Lower lobe of right lung (tissue), 2 donors: Measurements from ENCODE around the gene TNS2. TPM values are rescaled to one million over a fixed set of nuclear protein-coding genes. Genes with fewer than 3 reads are reported as not detected.

ENCODE experiments used
- ATAC-seq, 2 donors: fragments of 200-7000 bp; cut with Tn5 transposase; one replicate each; pipeline ENCODE4 v1.9.1; 2020 to 2022; ENCODE audit warnings: mild to moderate bottlenecking in 2 of 2, moderate library complexity in 2 of 2
- DNase-seq: peaks from one replicate; pipeline ENCODE4 v3.0.0-alpha.2; 2020
- H3K27ac ChIP-seq: fragments of 200-600 bp; one replicate; pipeline ENCODE4 v1.8.0; 2022
- H3K27me3 ChIP-seq: fragments of 200-600 bp; one replicate; pipeline ENCODE4 v1.8.0; 2022; ENCODE audit warnings: low read depth
- H3K36me3 ChIP-seq: fragments of 200-600 bp; one replicate; pipeline ENCODE4 v1.8.0; 2022; ENCODE audit warnings: mild to moderate bottlenecking
- H3K4me1 ChIP-seq: fragments of 200-600 bp; one replicate; pipeline ENCODE4 v1.8.0; 2022
- H3K4me3 ChIP-seq: fragments of 200-600 bp; one replicate; pipeline ENCODE4 v1.8.0; 2022; ENCODE audit warnings: mild to moderate bottlenecking
- H3K9me3 ChIP-seq: fragments of 200-600 bp; one replicate; pipeline ENCODE4 v1.8.0; 2022
- CTCF ChIP-seq: fragments of 200-600 bp; IDR thresholded peaks from one replicate; pipeline ENCODE4 v1.8.0; 2022; ENCODE audit warnings: antibody characterized with exemption, mild to moderate bottlenecking
- intact Hi-C: fragments of 100-400 bp; cut with DNase I; formaldehyde crosslinking; loops from one replicate; pipeline ENCODE4 v1.11.0; 2022
- total RNA-seq: library from RNA; stranded (reverse); fragmentation: NEBNext Ultra II Directional; extraction: Animal tissue kit (Norgen Biotek cat#: 25700); gene quantifications from one replicate; pipeline ENCODE4 v1.2.1, GENCODE V29; 2021
- donor health status: DM: no; HTN: yes; CAD: no; lungs with severe emphysema.

The TNS2 gene
- total RNA-seq, 1 donor from 2014 or later, result 186 TPM

- Histone ChIP-seq H3K36me3 (peaks cover 9% of the 10 kb centered on the region), H3K4me3 (peak overlapping the region; percentile 67), H3K4me1 (peaks cover 55% of the 10 kb centered on the region), H3K27ac (peak overlapping the region; percentile 94), H3K27me3 (no peaks in the 10 kb centered on the region), H3K9me3 (no peaks in the 10 kb centered on the region)
- no peak for TF ChIP-seq CTCF
- DNase-seq, result no peak
- intact Hi-C loops, result no loop called here
- no peak for ATAC-seq
Observed at GRCh38 chr12:53045696-53046045, 4.2 kb upstream of the TNS2 start.

- no peak for TF ChIP-seq CTCF
- DNase-seq (peak; percentile 90), ATAC-seq (peak; percentile 61 to 62)
- peaks cover 65% of the 10 kb centered on the region for H3K4me1 ChIP-seq
- H3K27me3 ChIP-seq, result no peaks in the 10 kb centered on the region
- H3K9me3 ChIP-seq, result no peaks in the 10 kb centered on the region
- H3K4me3 ChIP-seq, result peak overlapping the region; percentile 67
- H3K36me3 ChIP-seq, result peaks cover 6% of the 10 kb centered on the region
- peak overlapping the region; percentile 94 for H3K27ac ChIP-seq
- intact Hi-C loops, result no loop called here
Observed at GRCh38 chr12:53046655-53047220, 3.1 kb upstream of the TNS2 start.

GRCh38 chr12:53047221-53048032 is 2.4 kb upstream of the TNS2 start:
- TF ChIP-seq CTCF, result no peak
- ATAC-seq (peak; percentile 42 to 56), DNase-seq (peak; percentile 87)
- intact Hi-C loops, result no loop called here
- Histone ChIP-seq H3K27me3 (no peaks in the 10 kb centered on the region), H3K27ac (peak overlapping the region; percentile 97), H3K4me1 (peaks cover 72% of the 10 kb centered on the region), H3K36me3 (peaks cover 11% of the 10 kb centered on the region), H3K4me3 (peak overlapping the region; percentile 83), H3K9me3 (no peaks in the 10 kb centered on the region)

GRCh38 chr12:53048033-53048779 is 1.7 kb upstream of the TNS2 start:
- Histone ChIP-seq H3K4me3 (peak overlapping the region; percentile 83), H3K27ac (peak overlapping the region; percentile 97), H3K9me3 (no peaks in the 10 kb centered on the region), H3K36me3 (peaks cover 8% of the 10 kb centered on the region), H3K4me1 (peaks cover 80% of the 10 kb centered on the region), H3K27me3 (no peaks in the 10 kb centered on the region)
- intact Hi-C loops, result no loop called here
- DNase-seq, result peak; percentile 80
- peak; percentile 16 for TF ChIP-seq CTCF
- peak; percentile 22 to 33 for ATAC-seq

- ATAC-seq (peak in 1 of 2 donors; percentile 1), DNase-seq (no peak)
- no peaks in the 10 kb centered on the region for H3K9me3 ChIP-seq
- peaks cover 81% of the 10 kb centered on the region for H3K4me1 ChIP-seq
- peak overlapping the region; percentile 83 for H3K4me3 ChIP-seq
- intact Hi-C loops, result no loop called here
- H3K27me3 ChIP-seq, result no peaks in the 10 kb centered on the region
- H3K27ac ChIP-seq, result peak overlapping the region; percentile 97
- peaks cover 15% of the 10 kb centered on the region for H3K36me3 ChIP-seq
- no peak for TF ChIP-seq CTCF
Observed at GRCh38 chr12:53048780-53049401, 974 bp upstream of the TNS2 start.
